Osteocyte (in vitro differentiated cells): ENCODE data around the gene HAUS3. TPM values are rescaled to one million over a fixed set of nuclear protein-coding genes. Genes with fewer than 3 reads are reported as not detected.

Source experiments
- DNase-seq: peaks from one replicate; pipeline ENCODE4 v3.0.0; 2021; ENCODE audit warnings: mixed read lengths; ENCODE audit not compliant: unreplicated experiment; ENCODE audit errors: extremely low spot score
- H3K27ac Mint-ChIP-seq: one replicate; pipeline ENCODE4 v1.8.0; 2021; ENCODE audit warnings: mild to moderate bottlenecking, mixed read lengths; ENCODE audit not compliant: unreplicated experiment
- H3K27me3 Mint-ChIP-seq: one replicate; pipeline ENCODE4 v1.8.0; 2021; ENCODE audit warnings: mixed read lengths; ENCODE audit not compliant: unreplicated experiment
- H3K36me3 Mint-ChIP-seq: one replicate; pipeline ENCODE4 v1.8.0; 2021; ENCODE audit warnings: mixed read lengths; ENCODE audit not compliant: unreplicated experiment
- H3K4me1 Mint-ChIP-seq: one replicate; pipeline ENCODE4 v1.8.0; 2021; ENCODE audit warnings: mixed read lengths; ENCODE audit not compliant: unreplicated experiment
- H3K4me3 Mint-ChIP-seq: one replicate; pipeline ENCODE4 v1.8.0; 2021; ENCODE audit warnings: mild to moderate bottlenecking, moderate library complexity, mixed read lengths; ENCODE audit not compliant: unreplicated experiment
- H3K9me3 Mint-ChIP-seq: one replicate; pipeline ENCODE4 v1.8.0; 2021; ENCODE audit warnings: mixed read lengths; ENCODE audit not compliant: unreplicated experiment
- CTCF ChIP-seq: fragments of 200-600 bp; sonication (generic); IDR thresholded peaks from 2 replicates; pipeline ENCODE4 v1.5.0; 2021; ENCODE audit warnings: antibody characterized with exemption, mild to moderate bottlenecking, moderate library complexity
- total RNA-seq: library from RNA; stranded (reverse); gene quantifications from 2 replicates; pipeline ENCODE4 v1.2.1, GENCODE V29; 2021

Gene HAUS3
- total RNA-seq, 1 donor from 2014 or later, result 10.2 TPM

- no peak for TF ChIP-seq CTCF
- DNase-seq, result no peak
- Mint-ChIP-seq H3K9me3 (no peaks in the 10 kb centered on the region), H3K4me3 (no peak overlapping the region), H3K4me1 (no peaks in the 10 kb centered on the region), H3K27me3 (no peaks in the 10 kb centered on the region), H3K27ac (no peak overlapping the region), H3K36me3 (no peaks in the 10 kb centered on the region)
Observed at GRCh38 chr4:2271279-2272025, 29.5 kb upstream of the HAUS3 start.

- no peak for TF ChIP-seq CTCF
- H3K36me3 Mint-ChIP-seq, result no peaks in the 10 kb centered on the region
- no peaks in the 10 kb centered on the region for H3K27me3 Mint-ChIP-seq
- no peak for DNase-seq
- no peaks in the 10 kb centered on the region for H3K9me3 Mint-ChIP-seq
- H3K4me1 Mint-ChIP-seq, result no peaks in the 10 kb centered on the region
- no peak overlapping the region for H3K4me3 Mint-ChIP-seq
- no peak overlapping the region for H3K27ac Mint-ChIP-seq
Observed at GRCh38 chr4:2270341-2271165, 28.6 kb upstream of the HAUS3 start.

- no peak overlapping the region for H3K27ac Mint-ChIP-seq
- H3K36me3 Mint-ChIP-seq, result no peaks in the 10 kb centered on the region
- no peak for DNase-seq
- no peaks in the 10 kb centered on the region for H3K4me1 Mint-ChIP-seq
- H3K9me3 Mint-ChIP-seq, result no peaks in the 10 kb centered on the region
- no peak overlapping the region for H3K4me3 Mint-ChIP-seq
- no peaks in the 10 kb centered on the region for H3K27me3 Mint-ChIP-seq
- TF ChIP-seq CTCF, result no peak
Observed at GRCh38 chr4:2269618-2270163, 27.8 kb upstream of the HAUS3 start.

- no peak for TF ChIP-seq CTCF
- no peaks in the 10 kb centered on the region for H3K27me3 Mint-ChIP-seq
- H3K4me1 Mint-ChIP-seq, result no peaks in the 10 kb centered on the region
- H3K27ac Mint-ChIP-seq, result no peak overlapping the region
- no peak overlapping the region for H3K4me3 Mint-ChIP-seq
- H3K9me3 Mint-ChIP-seq, result no peaks in the 10 kb centered on the region
- DNase-seq, result no peak
- no peaks in the 10 kb centered on the region for H3K36me3 Mint-ChIP-seq
Observed at GRCh38 chr4:2269206-2269531, 27.2 kb upstream of the HAUS3 start.
